T-cell (primary cell): ENCODE results near the gene NUMB. TPM values are rescaled to one million over a fixed set of nuclear protein-coding genes. Genes with fewer than 3 reads are reported as not detected.

Experiments used
- ATAC-seq, 4 experiments: fragments of 200-7000 bp in 3 of 4; fragments of 150-1000 bp in 1 of 4; cut with Tn5 transposase; replicated peaks in 1 of 4; 1 replicate in 3 of 4; 2 replicates in 1 of 4; pipeline ENCODE4 v1.10.0; 2021; ENCODE audit warnings: moderate library complexity in 3 of 4, mild to moderate bottlenecking in 2 of 4, moderate number of reproducible peaks in 1 of 4
- CTCF ChIA-PET, 2 donors: fragments of 300-600 bp; sonication (Branson Sonifier 250); formaldehyde crosslinking; loops; one replicate each; lab custom pipeline; 2022; ENCODE audit warnings: antibody characterized with exemption in 2 of 2; lab: Charles Lee
- POLR2A ChIA-PET, 2 donors: fragments of 300-600 bp; sonication (Branson Sonifier 250); formaldehyde crosslinking; loops; one replicate each; lab custom pipeline; 2022; ENCODE audit warnings: antibody characterized with exemption in 2 of 2; lab: Charles Lee
- DNase-seq, 35 experiments: peaks; one replicate each; pipeline versions ENCODE4 v3.0.0 to v3.0.0-alpha.2; 2013 to 2023
- H3K27ac ChIP-seq: one replicate; pipeline ENCODE4 v1.5.1; 2013; ENCODE audit warnings: low read length
- H3K27me3 ChIP-seq, 2 experiments: replicated peaks in 1 of 2; 1 replicate in 1 of 2; 2 replicates in 1 of 2; pipeline versions ENCODE4 v1.6.1 to v1.7.0; 2013; ENCODE audit warnings: low read length in 1 of 2, mixed read lengths in 1 of 2; ENCODE audit not compliant: control insufficient read depth in 2 of 2, insufficient read depth in 2 of 2; ENCODE audit errors: extremely low read depth in 1 of 2
- H3K36me3 ChIP-seq, 2 donors: 1 replicate in 1 of 2; 2 replicates in 1 of 2; pipeline versions ENCODE4 v1.6.1 to v1.7.0; 2013; ENCODE audit warnings: low read length in 1 of 2; ENCODE audit not compliant: control insufficient read depth in 2 of 2, insufficient read depth in 1 of 2; ENCODE audit errors: extremely low read depth in 1 of 2
- H3K4me1 ChIP-seq, 2 experiments: 1 replicate in 1 of 2; 2 replicates in 1 of 2; pipeline versions ENCODE4 v1.6.1 to v1.7.0; 2013; ENCODE audit warnings: low read length in 2 of 2, mixed read lengths in 1 of 2; ENCODE audit not compliant: insufficient read depth in 2 of 2, control insufficient read depth in 1 of 2; ENCODE audit errors: extremely low read depth in 1 of 2
- H3K4me3 ChIP-seq, 2 donors: 1 replicate in 1 of 2; 2 replicates in 1 of 2; pipeline versions ENCODE4 v1.5.1 to v1.7.0; 2013; ENCODE audit warnings: mild to moderate bottlenecking in 2 of 2, low read length in 1 of 2, moderate library complexity in 1 of 2; ENCODE audit not compliant: control insufficient read depth in 1 of 2; ENCODE audit errors: extremely low read depth in 1 of 2
- H3K9me3 ChIP-seq: 2 replicates; pipeline ENCODE4 v1.7.0; 2013
- H3K27ac Mint-ChIP-seq, 2 donors: one replicate each; pipeline ENCODE4 v1.8.0; 2020 to 2021; ENCODE audit warnings: mild to moderate bottlenecking in 2 of 2, mixed read lengths in 2 of 2
- H3K27me3 Mint-ChIP-seq, 2 donors: one replicate each; pipeline ENCODE4 v1.8.0; 2021 to 2022; ENCODE audit warnings: mixed read lengths in 2 of 2
- H3K36me3 Mint-ChIP-seq: one replicate; pipeline ENCODE4 v1.8.0; 2021; ENCODE audit warnings: mixed read lengths
- H3K4me1 Mint-ChIP-seq, 3 donors: one replicate each; pipeline ENCODE4 v1.8.0; 2020 to 2022; ENCODE audit warnings: mixed read lengths in 3 of 3, mild to moderate bottlenecking in 1 of 3
- H3K4me3 Mint-ChIP-seq, 3 donors: one replicate each; pipeline ENCODE4 v1.8.0; 2020 to 2022; ENCODE audit warnings: mild to moderate bottlenecking in 3 of 3, mixed read lengths in 3 of 3, moderate library complexity in 3 of 3
- H3K9me3 Mint-ChIP-seq, 3 donors: one replicate each; pipeline ENCODE4 v1.8.0; 2020 to 2022; ENCODE audit warnings: mixed read lengths in 3 of 3
- WGBS: methylation state at CpG from one replicate; pipeline ENCODE4 v1.1.5; 2013; ENCODE audit warnings: missing lambda C conversion rate; ENCODE audit not compliant: insufficient coverage; 5-methylcytosine and 5-hydroxymethylcytosine counted together
- total RNA-seq, 35 experiments: library from RNA in 6 of 35; stranded (reverse) in 6 of 35; fragments of 120-200 nt in 1 of 35; gene quantifications; one replicate each; pipeline versions ENCODE4 v1.2.1 to v1.2.4 and lab custom pipeline; 2013 to 2026

NUMB gene
- total RNA-seq, 5 donors from 2014 or later (not counting 1 experiment from before 2014, with no cell fraction given) = 45.1 to 52.6 (median 49.1) TPM

DNA sequence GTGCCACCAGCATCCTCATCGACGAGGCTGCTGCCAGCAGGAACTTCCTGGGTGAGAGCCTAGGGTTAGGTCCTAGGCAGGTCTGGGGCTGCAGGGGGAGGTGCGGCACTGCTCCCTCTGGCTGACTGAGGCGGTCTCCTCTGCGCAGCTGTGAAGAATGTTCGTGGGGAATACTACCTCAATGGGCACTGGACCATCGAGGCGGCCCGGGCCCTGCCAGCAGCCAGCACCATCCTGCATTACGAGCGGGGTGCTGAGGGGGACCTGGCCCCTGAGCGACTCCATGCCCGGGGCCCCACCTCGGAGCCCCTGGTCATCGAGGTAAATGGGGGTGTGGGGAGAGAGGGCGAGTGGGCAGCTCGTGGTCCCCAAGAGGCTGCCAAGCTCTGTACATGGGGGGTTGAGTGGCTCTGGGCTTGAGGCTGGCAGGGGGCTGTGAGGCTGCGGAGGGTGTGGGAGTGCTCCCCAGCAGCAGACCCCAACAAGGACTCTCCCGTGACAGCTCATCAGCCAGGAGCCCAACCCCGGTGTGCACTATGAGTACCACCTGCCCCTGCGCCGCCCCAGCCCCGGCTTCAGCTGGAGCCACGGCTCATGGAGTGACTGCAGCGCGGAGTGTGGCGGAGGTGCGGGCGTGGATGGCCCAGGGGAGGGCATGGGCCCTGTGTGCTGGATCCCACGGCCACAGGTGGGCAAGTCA is 206.7 kb downstream of the NUMB start:
- H3K27ac Mint-ChIP-seq = no peak overlapping the region
- ChIA-PET POLR2A (no interaction called here), CTCF (no interaction called here)
- no peaks in the 10 kb centered on the region for H3K36me3 ChIP-seq
- H3K4me1 Mint-ChIP-seq = peaks cover 8 to 13% (median 11%) of the 10 kb centered on the region in 3 donors
- no peaks in the 10 kb centered on the region for H3K9me3 ChIP-seq
- no peaks in the 10 kb centered on the region for H3K9me3 Mint-ChIP-seq
- peaks cover 0 to 12% of the 10 kb centered on the region in 2 experiments for H3K4me1 ChIP-seq
- no peak overlapping the region for H3K4me3 Mint-ChIP-seq
- no peaks in the 10 kb centered on the region for H3K36me3 Mint-ChIP-seq
- H3K27ac ChIP-seq = no peak overlapping the region
- WGBS = 92% methylated on average over 27 of the region's 30 CpGs
- H3K27me3 ChIP-seq = peaks cover 0 to 17% of the 10 kb centered on the region in 2 experiments
- no peak for ATAC-seq
- H3K27me3 Mint-ChIP-seq = peaks cover 0 to 4% of the 10 kb centered on the region in 2 donors
- no peak for DNase-seq
- no peak overlapping the region for H3K4me3 ChIP-seq

DNA sequence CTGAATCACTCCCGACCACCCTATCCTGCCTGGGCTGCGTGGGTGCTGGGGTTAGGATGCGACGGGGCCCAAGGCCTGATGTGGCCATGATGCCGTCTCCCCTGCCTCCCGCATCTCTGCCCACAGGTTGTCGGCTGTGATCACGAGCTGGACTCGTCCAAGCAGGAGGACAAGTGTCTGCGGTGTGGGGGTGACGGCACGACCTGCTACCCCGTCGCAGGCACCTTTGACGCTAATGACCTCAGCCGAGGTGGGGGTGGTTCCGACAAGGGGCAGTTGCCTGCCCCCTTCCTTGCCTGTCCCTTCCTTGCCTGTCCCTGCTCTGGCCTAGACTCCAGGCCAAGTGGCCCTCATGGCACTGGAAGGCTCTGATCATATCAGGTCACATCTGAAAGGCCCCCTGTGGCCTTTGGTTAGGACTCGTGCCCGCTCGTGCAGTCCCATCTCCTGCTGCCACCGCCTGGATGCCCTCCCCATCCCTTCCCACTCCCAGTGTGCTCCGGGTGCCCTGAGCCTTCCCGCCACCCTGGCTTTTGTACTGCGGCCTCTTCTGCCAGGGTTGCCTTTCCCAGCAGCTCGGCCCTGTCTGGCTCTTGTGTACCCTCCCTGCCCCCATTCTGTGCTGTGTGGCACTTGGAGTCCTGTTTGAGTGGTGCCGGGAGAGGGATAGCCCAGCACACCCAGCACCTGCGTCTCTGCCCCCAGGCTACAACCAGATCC is 207.4 kb downstream of the NUMB start:
- Histone ChIP-seq H3K4me1 (peaks cover 0 to 19% of the 10 kb centered on the region in 2 experiments), H3K27ac (no peak overlapping the region), H3K9me3 (no peaks in the 10 kb centered on the region), H3K36me3 (no peaks in the 10 kb centered on the region), H3K4me3 (no peak overlapping the region), H3K27me3 (peaks cover 0 to 24% of the 10 kb centered on the region in 2 experiments)
- Mint-ChIP-seq H3K27me3 (peaks cover 0 to 7% of the 10 kb centered on the region in 2 donors), H3K27ac (no peak overlapping the region), H3K4me3 (no peak overlapping the region), H3K9me3 (no peaks in the 10 kb centered on the region), H3K4me1 (peaks cover 11 to 17% (median 17%) of the 10 kb centered on the region in 3 donors), H3K36me3 (no peaks in the 10 kb centered on the region)
- no peak for DNase-seq
- no peak for ATAC-seq
- WGBS = 91% methylated on average over 23 of the region's 27 CpGs
- POLR2A ChIA-PET = no interaction called here
- CTCF ChIA-PET = interaction anchor here in 1 of 2 donors (0.6 kb wide), 1 partner anchor 1115 kb away, joined by 3 read pairs; no protein-coding TSS in a partner anchor

DNA sequence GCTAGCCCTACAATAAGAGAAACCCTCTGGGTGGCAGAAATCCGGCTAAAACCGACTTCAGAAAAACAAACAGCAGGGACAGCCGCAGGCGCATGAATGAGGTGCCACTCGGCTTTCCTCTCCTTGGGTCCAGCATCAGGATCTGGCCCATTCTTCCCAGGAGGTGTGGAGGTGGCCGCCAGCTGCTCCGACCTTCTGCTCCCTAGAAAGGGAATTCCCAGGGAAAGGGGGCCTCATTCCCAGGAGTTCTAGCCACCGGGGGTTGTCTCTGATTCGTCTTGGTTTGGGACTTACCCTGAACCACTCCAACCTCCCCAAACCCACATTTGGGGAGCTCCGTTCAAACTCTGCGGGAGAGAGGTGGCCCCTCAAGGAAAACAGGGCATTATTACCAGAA is 208.0 kb downstream of the NUMB start:
- no peak overlapping the region for H3K4me3 ChIP-seq
- peaks cover 0 to 25% of the 10 kb centered on the region in 2 experiments for H3K4me1 ChIP-seq
- H3K27ac ChIP-seq = no peak overlapping the region
- ChIA-PET CTCF (interaction anchor here in 1 of 2 donors (0.6 kb wide), 1 partner anchor 1115 kb away, joined by 3 read pairs; no protein-coding TSS in a partner anchor), POLR2A (no interaction called here)
- peaks cover 11 to 17% (median 17%) of the 10 kb centered on the region in 3 donors for H3K4me1 Mint-ChIP-seq
- peaks cover 0 to 7% of the 10 kb centered on the region in 2 donors for H3K27me3 Mint-ChIP-seq
- no peak overlapping the region for H3K27ac Mint-ChIP-seq
- no peaks in the 10 kb centered on the region for H3K9me3 ChIP-seq
- DNase-seq (no peak), ATAC-seq (no peak)
- WGBS = 80% methylated on average over 3 of the region's 11 CpGs
- H3K9me3 Mint-ChIP-seq = no peaks in the 10 kb centered on the region
- no peaks in the 10 kb centered on the region for H3K36me3 Mint-ChIP-seq
- peaks cover 0 to 29% of the 10 kb centered on the region in 2 experiments for H3K27me3 ChIP-seq
- H3K4me3 Mint-ChIP-seq = no peak overlapping the region
- H3K36me3 ChIP-seq = no peaks in the 10 kb centered on the region

DNA sequence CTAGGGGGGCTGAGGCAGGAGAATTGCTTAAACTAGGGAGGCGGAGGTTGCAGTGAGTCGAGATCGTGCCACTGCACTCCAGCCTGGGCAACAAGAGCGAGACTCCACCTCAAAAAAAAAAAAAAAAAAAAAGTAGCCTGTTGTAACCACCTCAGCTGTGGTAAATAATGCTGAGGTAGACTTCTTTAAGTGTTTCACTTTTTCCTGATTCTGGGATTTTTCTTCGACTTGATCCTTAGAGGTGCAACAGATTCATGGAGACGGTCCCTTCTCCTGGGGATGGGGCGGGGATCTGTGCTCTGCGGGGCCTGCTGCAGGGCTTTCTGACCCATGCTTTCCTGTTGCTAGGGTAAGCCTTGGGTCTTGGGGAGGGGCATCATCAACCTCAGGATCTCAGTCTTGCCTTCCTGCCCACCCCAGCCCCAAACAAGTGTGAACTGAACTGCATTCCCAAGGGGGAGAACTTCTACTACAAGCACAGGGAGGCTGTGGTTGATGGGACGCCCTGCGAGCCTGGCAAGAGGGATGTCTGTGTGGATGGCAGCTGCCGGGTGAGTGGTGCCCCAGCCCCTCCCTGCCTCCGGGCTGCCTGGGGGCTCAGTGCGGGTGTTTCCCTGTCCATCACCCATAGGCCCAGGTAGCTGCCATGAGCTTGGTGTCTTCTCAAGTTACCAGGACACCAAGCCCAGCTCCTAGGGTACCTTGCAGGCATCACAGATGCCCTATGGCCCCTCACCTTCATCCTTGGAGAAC is 208.6 kb downstream of the NUMB start:
- 84% methylated on average over 6 of the region's 13 CpGs for WGBS
- peaks cover 13 to 21% (median 21%) of the 10 kb centered on the region in 3 donors for H3K4me1 Mint-ChIP-seq
- H3K4me3 Mint-ChIP-seq = no peak overlapping the region
- Histone ChIP-seq H3K4me1 (peaks cover 0 to 27% of the 10 kb centered on the region in 2 experiments), H3K27ac (no peak overlapping the region), H3K27me3 (peaks cover 3 to 35% of the 10 kb centered on the region in 2 experiments), H3K9me3 (no peaks in the 10 kb centered on the region), H3K36me3 (no peaks in the 10 kb centered on the region), H3K4me3 (no peak overlapping the region)
- H3K36me3 Mint-ChIP-seq = no peaks in the 10 kb centered on the region
- H3K9me3 Mint-ChIP-seq = no peaks in the 10 kb centered on the region
- CTCF ChIA-PET = no interaction called here
- ATAC-seq (no peak), DNase-seq (no peak)
- POLR2A ChIA-PET = no interaction called here
- H3K27ac Mint-ChIP-seq = no peak overlapping the region
- peaks cover 3 to 12% of the 10 kb centered on the region in 2 donors for H3K27me3 Mint-ChIP-seq

DNA sequence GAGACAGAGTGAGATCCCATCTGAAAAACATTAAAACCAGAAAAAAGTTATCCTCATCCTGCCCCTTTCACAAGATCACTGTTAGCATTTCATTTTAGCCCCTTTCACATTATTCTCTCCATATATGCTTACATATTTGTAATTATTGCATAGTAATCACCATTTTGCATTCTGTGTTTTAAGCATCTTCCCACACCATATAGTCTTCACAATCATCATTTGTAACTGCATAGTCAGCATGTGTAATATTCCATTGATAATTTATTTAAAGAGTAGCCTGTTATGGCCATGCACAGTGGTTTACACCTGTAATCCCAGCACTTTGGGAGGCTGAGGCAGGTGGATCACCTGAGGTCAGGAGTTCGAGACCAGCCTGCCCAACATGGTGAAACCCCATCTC is 209.2 kb downstream of the NUMB start:
- H3K4me1 ChIP-seq = peaks cover 0 to 27% of the 10 kb centered on the region in 2 experiments
- H3K27me3 ChIP-seq = peaks cover 3 to 42% of the 10 kb centered on the region in 2 experiments
- peaks cover 3 to 16% of the 10 kb centered on the region in 2 donors for H3K27me3 Mint-ChIP-seq
- H3K9me3 ChIP-seq = no peaks in the 10 kb centered on the region
- no peaks in the 10 kb centered on the region for H3K9me3 Mint-ChIP-seq
- peaks cover 13 to 22% (median 21%) of the 10 kb centered on the region in 3 donors for H3K4me1 Mint-ChIP-seq
- H3K27ac ChIP-seq = no peak overlapping the region
- DNase-seq (no peak), ATAC-seq (no peak)
- POLR2A ChIA-PET = no interaction called here
- no CpG with 5 or more reads among the region's 1 CpG for WGBS
- no peak overlapping the region for H3K4me3 Mint-ChIP-seq
- CTCF ChIA-PET = no interaction called here
- no peaks in the 10 kb centered on the region for H3K36me3 ChIP-seq
- no peak overlapping the region for H3K4me3 ChIP-seq
- H3K27ac Mint-ChIP-seq = no peak overlapping the region
- no peaks in the 10 kb centered on the region for H3K36me3 Mint-ChIP-seq
